GM08714 (cell line): ENCODE measurements around the gene LYRM4.
A peak's percentile ranks its signal among the peaks of the same experiment; 100 is the strongest.

Source experiments
- H3K4me3 ChIP-seq: fragments of 200-500 bp; sonication (Bioruptor generic); 2 replicates; pipeline ENCODE4 v1.5.1; 2014; ENCODE audit warnings: mild to moderate bottlenecking, low read length, inconsistent platforms
- ZNF274 ChIP-seq: IDR thresholded peaks from 2 replicates; pipeline ENCODE4 v1.6.1; 2012; ENCODE audit warnings: mild to moderate bottlenecking, low read depth, low read length

LYRM4 gene

DNA sequence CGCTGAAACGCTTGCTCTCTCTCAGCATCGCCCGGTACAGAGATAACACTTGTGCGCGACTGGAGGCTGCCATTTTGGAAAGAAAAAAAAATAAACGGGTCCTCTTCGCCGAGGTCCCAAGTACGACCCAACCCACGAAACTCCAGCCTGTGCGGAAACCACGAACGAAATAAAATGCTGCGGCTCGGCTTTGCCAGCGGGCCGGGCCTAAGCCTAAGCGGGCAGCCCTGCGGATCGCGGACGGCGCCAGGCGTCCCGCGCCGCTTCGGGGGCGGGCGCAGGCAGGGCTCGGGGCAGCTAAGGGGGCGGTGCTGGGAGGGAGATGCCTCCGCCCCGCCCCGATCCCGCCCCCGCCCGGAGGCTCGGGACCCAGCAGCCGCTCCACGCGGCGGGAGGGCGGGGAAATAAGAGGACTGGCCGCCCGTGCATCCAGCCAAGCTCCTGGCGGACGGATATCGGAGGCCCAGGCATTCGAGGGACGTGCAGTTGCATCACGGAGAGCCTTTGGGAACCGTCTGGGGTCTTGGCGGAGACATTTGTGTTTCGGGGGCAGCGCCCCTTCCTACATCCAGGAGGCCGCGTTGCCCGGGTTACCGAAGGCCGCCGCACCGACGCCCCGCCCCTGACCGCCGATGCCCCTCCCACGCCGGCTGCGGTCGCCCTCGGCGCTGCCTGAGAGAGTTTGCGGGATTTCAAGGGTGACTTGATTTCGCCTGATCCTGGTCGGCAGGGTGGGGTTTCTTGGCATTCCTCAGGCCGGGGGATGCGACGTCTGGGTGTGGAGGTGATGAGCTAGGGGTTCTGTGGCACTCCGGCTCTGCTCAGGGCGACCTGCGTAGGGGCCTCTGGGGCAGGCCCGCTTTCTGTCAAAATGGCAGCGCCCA, at the start of gene LYRM4, which contains the start of gene FARS2:
TSS of gene LYRM4 (minus strand) at position 290 of the 884 bp plus-strand sequence. CDS start at position 73, 217 bp downstream.
TSS of gene FARS2 (plus strand) at position 853 of the 884 bp plus-strand sequence.
- peak within 1 kb of the TSS; percentile 89 for H3K4me3 ChIP-seq
- no peak for TF ChIP-seq ZNF274

DNA sequence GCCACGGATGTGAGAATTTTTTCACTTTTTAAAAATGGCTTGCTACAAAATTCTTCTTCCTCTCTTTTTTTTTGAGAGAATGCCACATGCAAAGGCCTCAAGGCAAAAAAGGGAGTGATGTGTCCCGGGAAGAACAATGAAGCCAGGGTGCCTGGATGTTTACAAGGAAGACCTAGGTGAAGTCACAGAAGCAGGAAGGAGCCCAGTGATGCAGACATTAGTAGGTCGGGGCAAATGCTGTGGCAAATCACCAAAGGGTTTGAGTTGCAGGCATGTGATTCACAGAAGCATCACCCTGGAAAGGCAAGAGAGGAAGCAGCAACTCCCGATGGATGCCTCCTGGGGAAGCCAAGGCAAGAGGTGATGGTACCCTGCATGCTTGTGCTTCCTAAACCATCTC, 47.3 kb upstream of the LYRM4 start:
- no peak for TF ChIP-seq ZNF274
- no peak overlapping the region for H3K4me3 ChIP-seq

DNA sequence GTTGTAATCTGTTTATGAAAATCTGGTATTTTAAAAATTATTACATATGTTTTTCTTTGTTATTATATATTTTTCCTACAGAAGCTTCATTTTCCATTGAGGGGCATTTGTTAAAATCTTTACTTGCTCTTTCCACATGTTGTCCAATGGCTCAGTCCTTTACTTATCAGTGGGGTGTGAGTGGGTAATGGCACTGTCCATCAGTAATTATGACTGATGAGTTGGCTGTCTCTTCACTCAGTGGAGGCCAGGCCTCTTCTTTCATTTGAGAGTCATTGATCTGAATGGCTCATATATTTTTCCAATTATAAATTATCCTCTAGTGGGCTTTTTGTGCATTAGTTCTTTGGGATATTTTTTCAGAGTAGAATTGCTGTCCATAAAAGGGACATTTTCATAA, 46.3 kb upstream of the LYRM4 start:
- no peak for TF ChIP-seq ZNF274

DNA sequence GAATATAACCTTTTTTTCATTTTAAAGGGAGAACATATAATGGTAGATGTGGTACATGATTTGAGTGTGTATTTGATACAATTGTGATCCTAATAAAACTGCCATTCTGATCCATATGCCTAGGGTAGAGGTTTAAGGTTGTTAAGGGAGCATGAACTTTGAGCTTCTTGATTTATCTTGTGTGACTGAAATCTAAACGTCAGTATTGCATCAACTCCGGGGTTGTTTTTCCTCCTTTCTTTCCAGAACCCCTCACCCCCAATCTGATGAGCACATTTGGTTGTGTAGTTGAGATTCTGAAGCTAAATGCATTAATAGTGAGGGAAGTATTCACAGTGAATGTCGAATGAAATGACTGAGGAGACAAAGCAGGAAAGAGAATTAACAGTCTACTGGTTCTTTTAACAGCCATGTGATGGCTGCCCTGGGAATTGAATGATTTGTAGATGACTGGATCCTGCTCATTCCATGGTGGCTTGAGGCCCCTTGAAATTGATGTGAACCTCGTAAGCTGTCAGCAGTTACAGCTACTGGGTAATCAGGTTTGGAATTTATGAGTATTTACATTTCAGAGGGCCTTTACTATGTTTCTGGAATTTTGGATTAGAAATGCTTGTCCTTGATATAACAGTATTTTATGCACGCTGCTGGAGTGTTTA, 45.3 kb upstream of the LYRM4 start:
- H3K4me3 ChIP-seq = no peak overlapping the region
- no peak for TF ChIP-seq ZNF274

More for the DNA sequence above, 46.3 kb upstream of the LYRM4 start:
- H3K4me3 ChIP-seq = no peak overlapping the region

DNA sequence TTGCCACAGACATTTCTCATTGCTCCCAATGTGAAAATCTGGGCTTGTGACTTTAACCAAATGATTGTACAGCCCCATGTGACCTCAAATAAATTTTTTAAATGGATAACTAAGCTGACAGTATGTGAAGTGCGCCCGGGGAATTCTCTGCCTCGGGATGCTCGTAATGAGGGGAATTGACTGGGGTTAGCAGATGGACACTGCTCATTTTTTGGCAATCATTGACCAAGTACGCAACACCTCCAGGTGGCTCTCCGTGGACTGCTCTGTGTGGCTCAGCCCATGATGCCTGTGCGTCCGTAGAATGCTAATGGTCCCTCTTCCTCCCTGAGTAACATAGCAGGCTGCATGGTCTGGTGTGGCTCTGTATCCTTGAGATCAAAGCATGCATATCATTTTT, 42.9 kb upstream of the LYRM4 start:
- H3K4me3 ChIP-seq = no peak overlapping the region
- TF ChIP-seq ZNF274 = no peak

DNA sequence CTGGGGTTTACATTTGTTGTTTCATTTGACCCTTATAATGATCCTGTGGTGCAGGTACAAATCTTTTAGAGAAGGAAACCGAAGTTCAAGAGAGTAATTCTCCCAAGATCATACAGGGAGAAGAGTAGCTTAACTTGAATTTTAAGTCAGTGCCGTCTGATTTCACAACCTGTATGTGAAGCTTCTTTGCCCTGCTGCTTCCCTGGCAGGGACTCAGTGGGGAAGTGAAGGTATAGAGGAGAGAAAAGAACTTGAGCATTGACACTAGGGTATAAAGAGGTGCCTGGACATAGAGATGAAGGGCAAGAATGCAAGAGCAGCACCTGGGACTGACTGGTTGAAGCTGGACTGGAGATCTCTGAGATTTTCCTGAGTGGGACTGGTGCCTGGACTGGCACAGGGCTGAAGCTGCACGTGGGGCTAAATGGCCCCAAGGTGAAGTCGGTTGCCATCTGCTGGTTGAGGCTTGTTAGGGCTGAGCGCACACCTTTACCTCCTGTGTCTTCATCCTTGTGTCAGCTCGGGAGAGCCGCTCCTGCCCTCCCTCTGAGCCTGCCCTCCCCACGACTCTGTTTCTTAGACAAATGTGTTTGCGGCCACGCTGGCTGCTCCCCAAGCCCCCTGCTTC, 42.4 kb upstream of the LYRM4 start:
- TF ChIP-seq ZNF274 = no peak

DNA sequence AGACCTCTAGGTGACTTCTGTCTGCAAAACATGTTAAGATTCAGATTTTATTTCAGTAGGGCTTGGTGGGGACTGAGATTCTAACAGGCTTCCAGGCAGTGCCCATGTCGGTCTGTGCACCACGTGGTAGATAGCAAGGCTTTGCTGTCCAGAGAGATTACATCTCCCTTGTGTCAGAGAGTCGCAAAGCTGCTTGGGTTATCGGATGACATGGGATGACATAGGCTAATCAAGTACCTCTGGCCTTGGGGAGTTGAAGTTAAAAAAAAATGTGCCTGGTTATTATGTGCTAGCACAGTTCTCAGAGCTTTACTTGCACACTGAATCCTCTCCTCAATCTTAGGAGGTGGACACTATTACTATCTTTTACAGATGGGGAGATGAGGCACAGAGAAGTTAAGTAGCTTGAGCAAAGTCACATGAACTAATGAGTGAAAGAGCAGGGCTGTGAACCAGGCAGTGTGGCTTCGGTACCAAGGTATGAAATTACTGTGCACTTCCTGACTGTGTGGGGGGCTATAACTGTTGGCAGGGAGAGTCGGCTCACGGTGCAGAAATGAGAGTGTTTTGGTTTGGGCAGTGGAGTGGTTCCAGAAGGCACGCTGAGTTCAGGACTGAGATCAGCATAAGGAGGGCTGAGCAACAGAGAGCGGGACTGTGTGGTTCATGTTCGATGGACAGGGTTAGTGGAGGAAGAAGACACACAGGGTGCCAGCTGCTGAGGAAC, 41.6 kb upstream of the LYRM4 start:
- H3K4me3 ChIP-seq = peak overlapping the region; percentile 20; the same call in 1 of the 2 replicates
- no peak for TF ChIP-seq ZNF274

More for the DNA sequence above, 42.4 kb upstream of the LYRM4 start:
- H3K4me3 ChIP-seq = no peak overlapping the region; the same call in 1 of the 2 replicates

DNA sequence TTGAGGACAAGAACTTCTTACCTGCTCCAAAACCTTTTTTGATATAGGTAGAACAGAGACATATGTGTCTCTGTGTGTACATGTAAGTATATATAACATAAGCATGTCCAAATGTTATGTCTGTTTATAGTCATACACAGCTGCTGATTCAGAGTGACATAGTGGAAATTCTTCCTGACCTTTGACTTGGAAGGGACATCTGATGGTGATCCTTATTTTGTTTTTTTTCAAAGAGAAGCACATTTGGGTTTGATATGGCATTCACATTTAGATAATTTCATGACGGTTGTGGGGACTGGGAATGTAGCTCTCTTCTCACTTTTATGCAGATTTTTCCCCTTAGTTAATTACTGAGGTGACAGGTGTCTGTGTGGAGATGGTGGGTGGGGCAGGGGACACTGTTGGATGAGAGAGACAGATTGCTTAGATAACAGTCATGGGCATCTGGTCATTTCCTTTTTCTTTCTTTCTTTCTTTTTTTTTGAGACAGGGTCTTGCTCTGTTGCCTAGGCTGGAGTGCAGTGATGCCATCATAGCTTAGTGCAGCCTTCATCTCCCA, 39.5 kb upstream of the LYRM4 start:
- TF ChIP-seq ZNF274 = no peak
- no peak overlapping the region for H3K4me3 ChIP-seq

DNA sequence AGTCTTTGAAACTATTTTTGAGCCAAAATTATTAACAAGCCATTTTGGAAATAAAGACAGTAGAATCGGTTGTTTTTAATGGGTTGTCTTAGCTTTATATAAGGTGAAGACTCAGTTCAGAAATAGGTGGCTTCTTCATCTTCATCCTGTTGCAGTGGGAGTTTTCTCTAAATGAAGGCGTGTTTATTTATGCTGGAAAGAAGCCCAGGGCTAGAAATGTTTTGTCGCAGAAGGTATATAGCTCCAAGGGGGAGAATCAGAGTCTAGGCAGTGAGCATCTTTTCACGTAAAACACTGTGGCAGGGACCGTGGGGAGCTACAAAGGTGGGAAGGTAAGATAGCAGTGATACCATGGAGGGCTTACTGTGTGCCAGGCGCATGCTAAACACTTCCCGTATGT, 34.9 kb upstream of the LYRM4 start:
- H3K4me3 ChIP-seq = no peak overlapping the region
- TF ChIP-seq ZNF274 = no peak

DNA sequence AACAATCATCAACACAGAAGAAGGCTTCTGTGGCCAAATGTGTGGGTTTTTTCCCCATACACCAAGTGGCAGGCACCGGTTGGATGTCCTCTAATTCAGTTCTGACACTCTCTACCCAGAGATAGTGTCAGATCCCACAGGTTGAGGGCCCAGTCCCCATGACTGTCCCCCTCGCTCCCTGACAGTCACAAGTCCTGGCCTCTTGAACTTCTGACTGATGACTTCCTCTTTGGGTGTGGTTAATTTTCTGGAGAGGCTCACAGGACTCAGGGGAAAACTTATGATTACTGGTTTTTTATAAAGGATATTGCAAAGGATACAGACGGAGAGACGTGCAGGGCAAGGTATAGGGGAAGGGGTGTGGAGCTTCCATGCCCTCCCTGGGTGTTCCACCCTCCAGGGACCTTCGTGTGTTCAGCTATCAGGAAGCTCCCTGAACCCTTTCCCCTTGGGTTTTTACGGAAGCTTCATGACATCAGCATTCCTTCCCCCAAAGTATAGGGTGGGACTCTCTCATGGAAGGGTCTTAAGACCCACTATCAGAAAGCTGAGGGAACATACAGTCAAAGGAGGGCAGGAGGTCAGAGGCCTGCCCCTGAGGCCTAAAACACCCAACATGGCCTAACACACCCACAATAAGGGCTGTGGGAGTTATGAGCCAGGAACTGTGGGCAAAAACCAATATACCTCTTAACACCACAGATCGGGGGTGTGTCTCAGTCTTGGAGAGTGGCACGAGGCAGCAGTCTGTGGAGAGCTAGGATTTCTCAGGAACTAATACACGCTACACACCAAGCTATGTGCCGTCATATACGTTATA, 33.9 kb upstream of the LYRM4 start:
- no peak for TF ChIP-seq ZNF274
- no peak overlapping the region for H3K4me3 ChIP-seq

DNA sequence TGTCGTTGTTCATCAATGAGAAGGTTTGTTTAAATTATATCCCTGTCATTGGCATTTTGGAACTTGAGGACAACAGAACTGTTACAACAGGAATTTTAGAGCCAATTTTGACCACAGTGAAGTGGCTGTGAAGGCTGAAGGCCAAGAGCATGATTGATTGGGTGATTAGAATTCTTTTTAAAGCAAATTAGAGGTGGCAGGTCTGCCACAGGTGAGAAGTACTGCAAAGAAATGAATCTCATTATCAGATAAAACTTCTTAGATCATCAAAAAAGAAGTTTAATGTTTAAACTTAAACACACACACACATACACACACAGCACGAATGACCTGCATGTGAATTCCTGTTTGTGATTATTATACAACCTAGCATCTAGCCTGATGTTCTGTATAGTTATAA, 32.9 kb upstream of the LYRM4 start:
- H3K4me3 ChIP-seq = no peak overlapping the region
- no peak for TF ChIP-seq ZNF274

DNA sequence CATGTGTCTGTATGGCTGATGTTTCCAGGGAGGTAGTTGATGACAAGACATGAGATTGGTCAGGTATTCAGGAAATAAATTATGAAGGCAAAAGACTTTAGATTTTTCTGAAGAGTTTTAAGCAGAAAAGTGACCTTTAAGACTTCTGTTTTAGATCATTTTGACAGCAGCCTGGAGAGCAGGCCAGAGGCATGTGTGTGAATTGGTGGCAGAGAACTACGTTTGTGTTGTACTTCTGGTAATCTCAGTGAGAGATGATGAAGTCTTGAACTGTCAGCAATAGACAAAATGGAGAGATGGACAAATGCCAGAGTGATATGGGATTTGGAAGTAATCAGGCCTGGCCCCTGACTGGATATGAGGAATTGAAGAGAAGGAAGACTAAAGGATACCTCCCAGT, 31.4 kb upstream of the LYRM4 start:
- no peak overlapping the region for H3K4me3 ChIP-seq
- no peak for TF ChIP-seq ZNF274

DNA sequence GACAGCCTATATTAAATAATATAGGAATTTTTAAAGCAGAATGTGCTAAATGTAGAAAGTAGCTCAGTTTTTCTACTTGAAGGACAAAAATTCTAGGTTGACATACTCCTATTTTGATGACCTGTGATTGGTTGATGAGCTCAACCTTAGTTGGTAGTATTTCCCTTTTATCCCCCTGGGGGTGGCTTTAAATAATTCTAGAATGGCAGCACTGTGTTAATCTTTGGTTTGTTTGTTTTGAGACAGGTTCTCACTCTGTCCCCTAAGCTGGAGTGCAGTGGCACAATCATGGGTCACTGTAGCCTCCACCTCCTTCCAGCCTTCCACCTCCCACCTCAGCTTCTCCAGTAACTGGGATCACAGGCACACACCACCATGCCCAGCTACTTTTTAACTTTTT, 29.8 kb upstream of the LYRM4 start:
- no peak for TF ChIP-seq ZNF274
- no peak overlapping the region for H3K4me3 ChIP-seq
